Neural crest cell (in vitro differentiated cells): ENCODE results near the gene MYL6B. TPM values are rescaled to one million over a fixed set of nuclear protein-coding genes. Genes with fewer than 3 reads are reported as not detected.

Experiments used
- DNase-seq: peaks from one replicate; pipeline ENCODE4 v3.0.0; 2021; ENCODE audit warnings: low read depth, mixed read lengths, low spot score
- H3K27ac Mint-ChIP-seq: one replicate; pipeline ENCODE4 v1.8.0; 2021; ENCODE audit warnings: mild to moderate bottlenecking, mixed read lengths; ENCODE audit not compliant: unreplicated experiment
- H3K27me3 Mint-ChIP-seq: 2 replicates; pipeline ENCODE4 v1.8.0; 2021; ENCODE audit warnings: low read depth, mild to moderate bottlenecking, mixed read lengths
- H3K36me3 Mint-ChIP-seq: 2 replicates; pipeline ENCODE4 v1.8.0; 2021; ENCODE audit warnings: low read depth, mild to moderate bottlenecking, mixed read lengths
- H3K4me1 Mint-ChIP-seq: 2 replicates; pipeline ENCODE4 v1.8.0; 2021; ENCODE audit warnings: mixed read lengths
- H3K4me3 Mint-ChIP-seq: one replicate; pipeline ENCODE4 v1.8.0; 2021; ENCODE audit warnings: mild to moderate bottlenecking, mixed read lengths
- H3K9me3 Mint-ChIP-seq: 2 replicates; pipeline ENCODE4 v1.8.0; 2021; ENCODE audit warnings: mixed read lengths
- total RNA-seq: library from RNA; stranded (reverse); gene quantifications from 2 replicates; pipeline ENCODE4 v1.2.1, GENCODE V29; 2021
- TF ChIP-seq, protein P1 (sequence below): fragments of 200-600 bp; sonication (generic); conservative IDR thresholded peaks from 2 replicates; pipeline ENCODE4 v1.5.0; 2021; ENCODE audit warnings: antibody characterized with exemption, mild to moderate bottlenecking

Gene MYL6B
- total RNA-seq, 1 donor from 2014 or later = 178 TPM

DNA sequence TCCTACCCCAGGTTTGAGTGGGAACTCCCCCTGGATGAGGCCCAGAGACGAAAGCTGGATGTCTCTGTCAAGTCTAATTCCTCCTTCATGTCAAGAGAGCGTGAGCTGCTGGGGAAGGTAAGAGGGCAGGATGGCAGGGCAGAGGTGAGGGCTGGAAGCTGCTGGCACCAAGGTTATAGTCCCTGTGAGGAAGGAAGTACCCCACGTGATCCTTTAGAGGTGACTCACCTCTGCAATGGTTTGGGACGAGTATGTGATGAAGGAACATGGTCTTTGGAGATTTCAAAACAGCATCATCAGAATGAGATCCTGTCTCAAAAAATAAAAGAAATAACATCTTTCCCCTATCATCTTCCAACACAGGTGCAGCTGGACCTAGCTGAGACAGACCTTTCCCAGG, 9.2 kb upstream of the MYL6B start:
- Mint-ChIP-seq H3K36me3 (peaks cover 40% of the 10 kb centered on the region), H3K4me1 (no peaks in the 10 kb centered on the region), H3K27me3 (no peaks in the 10 kb centered on the region), H3K27ac (peak overlapping the region; percentile 57), H3K4me3 (peak overlapping the region; percentile 34), H3K9me3 (no peaks in the 10 kb centered on the region)
- TF ChIP-seq, protein P1, sequence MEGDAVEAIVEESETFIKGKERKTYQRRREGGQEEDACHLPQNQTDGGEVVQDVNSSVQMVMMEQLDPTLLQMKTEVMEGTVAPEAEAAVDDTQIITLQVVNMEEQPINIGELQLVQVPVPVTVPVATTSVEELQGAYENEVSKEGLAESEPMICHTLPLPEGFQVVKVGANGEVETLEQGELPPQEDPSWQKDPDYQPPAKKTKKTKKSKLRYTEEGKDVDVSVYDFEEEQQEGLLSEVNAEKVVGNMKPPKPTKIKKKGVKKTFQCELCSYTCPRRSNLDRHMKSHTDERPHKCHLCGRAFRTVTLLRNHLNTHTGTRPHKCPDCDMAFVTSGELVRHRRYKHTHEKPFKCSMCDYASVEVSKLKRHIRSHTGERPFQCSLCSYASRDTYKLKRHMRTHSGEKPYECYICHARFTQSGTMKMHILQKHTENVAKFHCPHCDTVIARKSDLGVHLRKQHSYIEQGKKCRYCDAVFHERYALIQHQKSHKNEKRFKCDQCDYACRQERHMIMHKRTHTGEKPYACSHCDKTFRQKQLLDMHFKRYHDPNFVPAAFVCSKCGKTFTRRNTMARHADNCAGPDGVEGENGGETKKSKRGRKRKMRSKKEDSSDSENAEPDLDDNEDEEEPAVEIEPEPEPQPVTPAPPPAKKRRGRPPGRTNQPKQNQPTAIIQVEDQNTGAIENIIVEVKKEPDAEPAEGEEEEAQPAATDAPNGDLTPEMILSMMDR = no peak
- DNase-seq = no peak

DNA sequence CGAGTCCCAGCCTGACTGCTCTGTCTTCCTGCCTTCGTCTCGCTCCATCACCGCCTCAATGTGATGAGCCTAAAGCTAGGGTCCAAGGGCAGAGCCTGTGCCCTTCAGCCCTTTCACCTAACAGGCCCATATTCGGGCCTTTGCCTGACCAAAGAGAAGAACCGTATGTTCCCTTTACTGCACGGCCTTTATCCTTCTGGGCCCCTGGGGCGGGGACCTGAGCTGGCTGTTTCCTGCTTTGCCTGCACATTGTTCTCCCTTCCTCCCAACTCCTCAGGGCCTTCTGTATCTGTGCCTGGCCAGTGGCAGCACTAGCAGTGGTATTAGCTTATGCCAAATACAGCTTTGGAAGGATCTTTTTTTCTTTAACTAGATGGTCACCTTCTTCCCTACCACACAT, 8.5 kb upstream of the MYL6B start:
- DNase-seq = no peak
- Mint-ChIP-seq H3K4me3 (peak overlapping the region; percentile 19), H3K4me1 (no peaks in the 10 kb centered on the region), H3K27me3 (no peaks in the 10 kb centered on the region), H3K36me3 (peaks cover 34% of the 10 kb centered on the region), H3K9me3 (no peaks in the 10 kb centered on the region), H3K27ac (no peak overlapping the region)
- TF ChIP-seq, protein P1 = no peak

DNA sequence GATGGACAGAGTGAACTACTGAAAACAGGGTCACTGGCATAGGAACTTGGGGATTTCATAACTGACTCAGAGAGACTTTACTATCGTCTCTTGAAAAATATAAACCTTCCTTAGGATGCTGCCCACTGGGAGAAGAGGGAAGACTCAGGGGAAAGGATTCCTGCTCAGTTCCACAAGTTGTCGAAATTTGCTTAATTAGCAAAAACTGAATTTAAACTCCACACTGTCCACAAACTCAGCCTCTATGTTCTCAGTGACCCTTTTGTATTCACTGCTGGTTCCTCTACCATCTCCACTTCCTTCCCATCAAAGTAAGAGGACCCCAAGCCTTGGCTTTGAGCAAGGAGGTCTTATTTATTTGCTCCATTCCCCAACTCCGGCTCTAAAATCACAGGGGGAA, 7.2 kb upstream of the MYL6B start:
- Mint-ChIP-seq H3K9me3 (no peaks in the 10 kb centered on the region), H3K27ac (no peak overlapping the region), H3K4me3 (no peak overlapping the region), H3K4me1 (no peaks in the 10 kb centered on the region), H3K27me3 (no peaks in the 10 kb centered on the region), H3K36me3 (peaks cover 29% of the 10 kb centered on the region)
- TF ChIP-seq, protein P1 = no peak
- DNase-seq = no peak

DNA sequence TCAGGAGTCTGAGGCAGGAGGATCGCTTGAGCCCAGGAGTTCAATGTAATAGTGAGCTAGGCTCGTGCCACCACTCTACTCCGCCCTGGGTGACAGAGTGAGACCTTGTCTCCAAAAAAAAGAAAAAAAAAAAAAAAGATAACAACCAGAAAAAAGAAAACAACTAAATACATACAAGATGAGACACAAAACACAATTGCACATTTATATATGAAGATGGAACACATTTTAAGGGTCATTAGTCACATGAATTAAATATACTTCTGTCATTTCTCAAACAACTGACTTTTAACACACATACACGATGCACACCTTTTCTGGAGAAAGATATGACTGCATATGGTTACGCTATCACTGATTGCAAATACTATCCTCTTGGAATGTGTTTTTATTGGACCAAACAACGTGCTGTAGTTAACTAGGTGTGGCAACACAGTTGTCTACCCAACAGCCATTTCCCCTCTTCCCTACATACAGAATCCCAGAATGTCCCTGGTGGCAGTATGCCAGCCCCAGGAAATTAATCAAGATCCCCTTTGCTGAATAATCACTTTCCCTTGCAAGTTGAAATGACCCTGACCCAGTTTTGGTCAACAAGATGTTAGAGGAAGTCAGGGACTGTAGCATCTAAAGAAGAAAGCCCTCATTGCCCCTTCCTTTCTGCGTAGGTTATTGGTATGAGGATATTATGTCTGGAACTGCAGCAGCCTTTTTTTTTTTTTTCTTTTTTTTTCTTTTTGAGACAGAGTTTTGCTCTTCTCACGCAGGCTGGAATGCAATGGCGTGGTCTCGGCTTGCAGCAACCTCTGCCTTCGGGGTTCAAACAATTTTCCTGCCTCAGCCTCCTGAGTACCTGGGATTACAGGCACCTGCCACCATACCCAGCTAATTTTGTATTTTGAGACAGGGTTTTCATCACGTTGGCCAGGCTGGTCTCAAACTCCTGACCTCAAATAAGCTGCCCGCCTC, 5.6 kb upstream of the MYL6B start:
- peak overlapping the region; percentile 52 for H3K4me3 Mint-ChIP-seq
- peaks cover 19% of the 10 kb centered on the region for H3K36me3 Mint-ChIP-seq
- H3K27me3 Mint-ChIP-seq = no peaks in the 10 kb centered on the region
- H3K9me3 Mint-ChIP-seq = no peaks in the 10 kb centered on the region
- H3K27ac Mint-ChIP-seq = no peak overlapping the region
- DNase-seq = no peak
- H3K4me1 Mint-ChIP-seq = peaks cover 9% of the 10 kb centered on the region
- TF ChIP-seq, protein P1 = no peak

DNA sequence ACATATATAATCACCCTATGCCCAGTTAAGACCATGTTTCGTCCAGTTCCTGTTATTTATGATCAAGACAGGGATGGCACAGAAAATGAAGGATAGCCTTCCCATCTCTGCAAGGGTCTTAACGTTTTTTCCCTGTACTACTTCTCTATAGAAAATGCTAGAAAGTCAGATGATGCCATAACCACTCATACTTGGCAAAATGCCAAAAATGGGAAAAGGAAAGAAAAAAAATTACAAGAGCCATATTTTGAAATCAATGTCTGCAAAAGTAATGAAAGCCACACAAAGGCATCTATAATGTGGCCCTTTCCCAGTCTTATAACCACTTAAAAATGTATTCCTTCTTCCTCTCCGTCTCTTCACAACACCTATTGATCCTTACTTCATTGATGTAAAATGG, 1.8 kb upstream of the MYL6B start:
- Mint-ChIP-seq H3K4me1 (peaks cover 44% of the 10 kb centered on the region), H3K9me3 (no peaks in the 10 kb centered on the region), H3K36me3 (peaks cover 5% of the 10 kb centered on the region), H3K4me3 (peak overlapping the region; percentile 98), H3K27me3 (no peaks in the 10 kb centered on the region), H3K27ac (no peak overlapping the region)
- TF ChIP-seq, protein P1 = no peak
- DNase-seq = no peak
